ENCODE results near the gene PRDM16. TPM values are rescaled to one million over a fixed set of nuclear protein-coding genes. Genes with fewer than 3 reads are reported as not detected.

PRDM16 gene
- total and polyA plus RNA-seq, 2 of the 8 experiments (the other 6 are each of a cell fraction or from before 2014, with no cell fraction given), result 0.39 to 0.43 TPM

GRCh38 chr1:3347257-3348020 is 278.4 kb downstream of the PRDM16 start (continued):
- no peak for TF ChIP-seq JUN (IDR thresholded peaks at IDR 0.05; ENCODE audit: low read depth, low read length)

Data from H1 (cell line).